HG03175 (cell line): ENCODE measurements around the gene CD5L.

Source experiments
- ATAC-seq: cut with Tn5 transposase; IDR thresholded peaks from one replicate; pipeline ENCODE4 v1.9.1; 2021; ENCODE audit warnings: mild to moderate bottlenecking, moderate library complexity; ENCODE audit not compliant: unreplicated experiment

Gene CD5L

DNA sequence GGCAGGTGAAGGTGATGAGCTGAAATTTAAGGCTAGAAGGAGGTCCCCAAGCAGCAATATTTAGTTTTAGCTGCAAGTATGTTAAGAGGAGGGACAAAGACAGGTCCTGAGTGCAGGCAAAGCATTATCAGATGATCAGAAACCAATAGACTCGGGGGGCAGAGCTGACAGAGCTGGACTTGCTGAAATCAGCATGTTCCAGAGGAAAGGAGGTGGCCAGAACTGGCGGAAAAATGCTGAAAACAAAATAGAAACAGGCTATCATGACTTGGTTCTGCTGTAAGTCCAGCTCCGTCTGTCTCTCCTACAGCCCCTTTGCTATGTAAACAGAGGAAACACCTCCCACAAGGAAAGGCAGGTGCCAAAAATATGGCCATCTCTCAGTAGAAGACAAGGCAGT, at the start of gene CD5L:
Gene CD5L, minus strand, starts transcription at position 101 of the 400 bp plus-strand sequence. CDS start 107 bp downstream, outside the sequence.
- no peak for ATAC-seq

DNA sequence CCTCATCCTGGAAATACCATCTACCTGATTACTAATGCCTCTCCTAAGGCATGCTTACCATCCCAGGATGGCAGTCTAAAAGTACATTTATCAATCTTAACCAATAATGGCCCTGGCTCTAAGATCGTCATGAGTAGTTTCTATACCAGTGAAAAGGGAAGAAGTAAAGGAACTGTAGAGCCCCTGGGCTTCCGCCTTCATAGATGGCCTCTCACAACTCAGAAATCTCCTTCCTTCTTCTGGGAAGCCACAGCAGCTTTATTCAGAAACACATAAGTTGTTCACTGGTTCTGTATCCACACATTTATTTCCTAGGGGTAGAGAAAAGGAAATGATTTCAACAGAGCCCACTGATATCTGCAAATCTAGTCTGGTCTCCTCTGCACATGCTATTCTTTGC, 41.0 kb upstream of the CD5L start:
- ATAC-seq: no peak

DNA sequence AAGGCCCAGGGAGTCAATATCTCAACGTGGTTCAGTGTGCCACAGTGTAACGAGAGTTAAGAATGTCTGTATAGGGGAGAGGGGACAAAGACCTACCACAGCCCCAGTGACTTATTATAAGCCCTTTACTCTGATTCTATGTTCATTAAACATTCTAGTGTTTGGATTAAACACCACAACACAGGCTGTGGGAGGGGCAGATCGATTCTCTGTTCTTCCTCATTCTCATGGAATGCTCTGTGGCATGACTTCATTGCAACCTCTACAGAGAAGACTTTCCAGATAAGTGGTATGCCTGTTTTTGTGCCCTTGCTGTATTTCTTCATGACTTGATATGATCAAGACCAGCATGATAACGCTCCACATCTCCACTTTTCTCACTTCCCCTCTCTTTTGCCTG, 39.0 kb upstream of the CD5L start:
- ATAC-seq: no peak

DNA sequence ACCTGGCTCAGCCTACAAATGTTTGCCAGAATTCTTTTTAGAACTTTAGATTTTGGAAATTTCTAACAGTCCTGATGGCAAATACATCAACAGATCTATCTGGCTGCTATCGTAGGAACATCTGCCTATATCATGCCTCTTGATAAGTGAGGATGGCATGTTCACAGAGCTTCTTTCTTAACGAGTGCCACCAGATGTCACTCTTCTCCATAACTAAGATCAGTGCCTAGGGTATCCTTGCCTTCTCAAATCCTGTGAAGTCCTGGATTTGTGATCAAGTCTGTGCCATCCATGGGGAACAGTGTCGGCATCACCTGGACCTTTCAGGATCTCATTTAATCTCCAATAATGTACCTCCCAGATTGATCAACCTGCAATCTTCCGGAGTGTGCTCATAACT, 36.5 kb upstream of the CD5L start:
- no peak for ATAC-seq

DNA sequence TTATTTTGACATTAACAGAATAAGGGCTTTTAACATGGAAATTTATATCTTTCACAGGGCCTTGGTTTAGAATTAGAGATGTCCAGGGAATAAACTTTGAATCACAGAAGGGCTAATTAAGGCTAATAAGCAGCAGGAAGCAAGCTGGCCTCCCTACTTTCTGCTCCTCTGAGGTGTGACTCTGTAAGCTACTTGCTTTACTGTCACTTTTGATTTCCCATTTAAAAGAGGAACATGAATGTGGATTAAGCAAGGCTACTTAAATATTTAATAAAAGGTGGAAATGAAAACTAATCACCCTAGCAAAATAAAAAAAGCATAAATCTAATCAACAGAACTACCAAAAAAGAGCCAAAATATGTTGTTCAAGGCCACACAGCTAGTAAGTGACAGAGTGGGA, 28.9 kb upstream of the CD5L start:
- ATAC-seq: no peak

DNA sequence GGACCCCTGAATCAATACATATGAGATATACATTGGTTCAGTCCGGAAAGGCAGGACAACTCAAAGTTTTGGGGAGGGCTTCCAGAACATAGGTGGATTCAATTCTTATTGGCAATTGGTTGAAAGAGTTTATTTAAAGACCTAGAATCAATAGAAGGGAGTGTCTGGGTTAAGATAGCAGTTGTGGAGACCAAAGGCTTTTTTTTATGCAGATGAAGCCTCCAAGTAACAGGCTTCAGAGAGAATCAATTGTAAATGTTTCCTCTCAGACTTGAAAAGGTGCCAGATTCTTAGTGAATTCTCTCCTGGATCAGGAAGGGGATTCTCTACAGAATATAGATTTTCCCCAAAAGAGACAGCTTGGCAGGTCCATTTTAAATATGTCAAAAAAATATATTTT, 27.0 kb upstream of the CD5L start:
- no peak for ATAC-seq

DNA sequence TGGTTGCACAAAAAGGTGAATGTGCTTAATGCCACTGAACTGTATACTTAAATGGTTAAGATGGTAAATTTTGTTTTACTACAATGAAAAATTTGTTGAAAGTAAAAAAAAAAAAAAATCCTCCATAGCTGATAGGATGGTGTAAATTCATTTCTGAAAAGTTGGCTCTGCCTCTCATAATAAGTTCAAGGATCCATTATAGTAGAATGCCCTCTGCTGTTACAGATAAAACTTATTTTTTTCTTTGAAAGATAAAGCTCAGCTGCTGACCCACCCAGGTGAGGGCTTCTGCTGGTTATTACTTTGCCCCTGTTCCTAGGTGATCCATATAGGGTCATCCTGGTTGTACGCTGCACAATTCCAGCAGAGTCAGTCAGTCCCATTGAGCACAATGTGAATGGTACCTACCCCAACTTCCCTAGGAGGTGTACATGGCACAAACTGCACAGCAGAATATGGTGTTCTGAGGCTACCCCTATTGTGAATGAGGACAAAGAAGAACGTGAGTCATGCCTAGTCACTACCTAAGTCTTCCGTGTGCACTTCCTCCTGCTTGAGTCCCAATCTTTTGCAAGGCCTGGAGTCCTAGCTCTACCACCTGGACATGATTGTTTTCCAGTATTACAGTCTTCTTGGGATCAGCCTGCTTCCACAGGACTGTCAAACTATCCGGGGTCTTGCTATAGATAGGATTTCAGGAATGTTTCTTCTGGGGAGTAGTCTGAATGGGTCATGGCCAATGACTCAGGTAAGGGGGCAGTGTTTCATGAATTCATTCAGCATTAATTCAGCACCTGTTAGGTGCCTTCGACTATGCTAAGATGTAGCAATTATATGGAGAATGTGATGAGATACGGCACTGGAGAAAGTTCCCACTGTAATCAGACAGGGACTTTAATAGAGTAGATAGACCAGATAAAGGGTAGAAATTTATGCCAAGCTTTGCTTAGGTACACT, 20.8 kb upstream of the CD5L start:
- ATAC-seq: no peak

DNA sequence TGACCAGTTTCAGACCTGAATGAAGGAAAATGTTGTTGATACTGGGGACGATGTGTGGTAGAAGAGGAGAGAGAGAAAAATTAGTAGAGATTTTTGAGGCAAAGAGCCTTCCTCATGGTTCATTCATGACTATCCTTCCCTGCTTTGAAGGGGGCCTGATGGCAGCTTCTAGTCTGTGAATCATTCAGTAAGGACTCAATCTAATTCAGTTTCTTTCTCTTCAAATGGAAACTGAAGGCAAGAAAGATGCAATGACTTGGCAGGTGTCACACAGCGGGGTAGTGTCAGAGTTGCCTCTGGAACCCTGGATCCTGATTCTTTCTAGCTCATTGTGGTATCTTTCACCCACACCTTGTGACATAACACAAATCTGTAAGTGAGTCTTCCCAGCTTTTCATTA, 14.9 kb upstream of the CD5L start:
- no peak for ATAC-seq

DNA sequence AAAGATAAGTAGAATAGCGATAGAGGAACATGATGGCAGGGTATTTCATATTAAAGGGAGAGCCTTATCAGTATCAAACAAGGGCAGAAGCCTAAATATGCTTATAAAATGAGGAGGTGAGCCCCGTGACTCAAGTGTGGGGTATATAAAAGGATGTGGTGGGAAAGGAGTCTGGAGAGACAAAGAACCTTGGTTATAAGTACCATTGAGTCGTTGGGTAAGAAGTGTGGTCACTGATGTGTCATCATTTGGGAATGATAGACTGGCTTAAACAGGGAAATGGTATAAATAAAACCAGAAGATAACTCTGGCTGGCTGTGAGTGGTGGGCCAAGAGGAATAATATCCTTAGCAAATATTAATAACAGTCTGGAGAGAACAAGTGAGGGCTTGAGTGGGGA, 10.9 kb upstream of the CD5L start:
- no peak for ATAC-seq

DNA sequence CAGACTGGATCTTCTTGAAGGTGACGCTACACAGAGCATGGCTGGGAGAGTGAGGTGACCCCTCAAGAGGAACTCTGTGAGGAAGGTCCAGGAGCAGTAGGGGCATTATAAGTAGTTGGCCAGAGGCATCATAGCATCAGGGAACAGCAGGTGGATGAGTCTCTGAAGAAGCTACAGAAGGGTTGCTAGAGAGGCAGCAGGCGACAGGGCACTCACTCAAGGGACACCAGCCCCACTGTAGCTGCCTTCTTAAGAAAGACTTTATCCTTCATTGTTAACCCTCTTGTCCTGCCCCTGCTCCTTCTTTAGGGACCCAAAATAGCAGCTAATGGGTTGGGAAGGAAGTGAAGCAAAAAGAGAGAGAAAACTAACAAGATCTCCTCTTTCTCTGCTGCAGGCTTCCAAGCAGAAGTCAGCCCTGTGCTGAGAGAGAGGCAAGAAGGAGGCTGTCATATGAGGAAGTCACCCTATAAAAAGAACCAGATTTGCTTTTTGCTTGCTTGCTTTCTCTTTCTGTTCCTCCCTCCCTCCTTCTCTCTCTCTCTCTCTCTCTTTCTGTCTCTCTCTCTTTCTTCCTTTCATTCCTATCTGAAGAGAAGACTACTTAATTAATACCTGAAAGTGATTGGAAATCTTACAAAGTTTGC, 7.7 kb upstream of the CD5L start:
- ATAC-seq: peak; percentile 67

DNA sequence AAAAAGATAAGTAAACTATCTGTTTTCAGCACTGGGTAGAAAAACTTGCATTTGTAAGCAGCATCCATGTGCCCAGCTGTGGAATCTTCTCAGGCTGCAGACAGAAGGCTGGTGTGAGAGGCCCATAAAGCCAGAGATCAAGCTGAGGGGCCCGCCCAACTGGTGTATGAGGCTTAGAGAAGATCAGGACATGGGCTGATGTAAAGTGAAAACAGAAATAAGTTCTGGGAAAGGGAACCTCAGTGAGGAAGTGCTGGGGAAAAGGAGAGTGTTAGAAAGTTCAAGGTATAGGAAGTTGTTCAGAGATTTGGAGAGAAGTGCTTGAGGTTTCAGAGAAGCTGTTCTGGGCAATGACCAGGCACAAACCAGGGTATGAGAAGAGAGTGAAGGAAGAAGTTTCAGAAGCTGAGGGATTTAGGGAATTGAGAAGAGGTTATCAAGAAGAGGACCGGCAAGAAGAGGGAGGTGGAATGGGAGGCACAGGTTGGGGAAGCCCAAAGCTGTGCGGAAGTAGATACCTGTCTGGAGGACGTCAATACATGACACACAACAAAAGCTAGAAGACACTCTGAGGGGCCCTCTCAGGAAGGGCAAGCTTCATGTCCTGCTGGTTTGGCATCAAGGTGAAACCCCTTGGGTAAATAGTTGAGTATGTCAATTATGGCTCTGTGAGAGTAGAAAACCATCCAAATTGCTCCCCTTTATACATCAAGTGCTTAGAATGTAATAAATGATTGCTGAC, 2.7 kb upstream of the CD5L start:
- no peak for ATAC-seq

DNA sequence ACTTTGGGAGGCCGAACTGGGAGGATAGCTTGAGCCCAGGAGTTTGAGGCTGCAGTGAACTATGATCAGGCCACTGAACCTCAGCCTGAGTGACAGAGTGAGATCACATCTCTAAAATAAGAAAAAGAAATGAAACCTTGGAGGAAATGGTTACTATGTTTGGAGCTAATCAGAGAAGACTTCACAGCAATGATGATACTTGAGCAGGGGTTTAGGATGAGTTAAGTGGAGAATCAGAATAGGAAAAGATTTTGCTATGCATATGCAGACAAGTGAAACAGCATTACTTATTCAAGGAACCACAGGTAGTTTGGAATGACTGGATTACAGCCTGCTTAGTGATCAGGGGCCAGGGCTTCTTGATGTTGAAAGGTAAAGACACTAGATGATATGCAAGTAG, 1.3 kb upstream of the CD5L start:
- no peak for ATAC-seq

DNA sequence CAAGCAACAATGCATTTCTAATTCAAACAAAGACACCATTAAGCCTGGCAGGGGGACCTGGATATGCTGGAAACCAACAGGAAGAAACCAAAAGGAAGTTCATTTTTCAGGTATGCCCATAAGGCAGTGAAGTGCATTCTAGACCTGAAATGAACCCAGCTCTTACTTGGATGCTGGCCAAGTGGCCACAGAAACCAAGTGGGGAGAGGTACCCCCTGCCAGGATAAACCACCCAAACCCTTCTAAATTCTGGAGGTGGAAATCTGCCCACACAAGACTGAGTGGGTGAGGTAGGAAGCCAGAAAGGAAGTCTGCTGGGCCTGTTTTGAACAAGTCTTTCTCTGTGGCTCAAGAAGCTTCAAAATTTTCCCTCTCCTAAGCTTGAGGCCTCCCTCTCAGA, 2.6 kb downstream of the CD5L start:
- ATAC-seq: no peak

DNA sequence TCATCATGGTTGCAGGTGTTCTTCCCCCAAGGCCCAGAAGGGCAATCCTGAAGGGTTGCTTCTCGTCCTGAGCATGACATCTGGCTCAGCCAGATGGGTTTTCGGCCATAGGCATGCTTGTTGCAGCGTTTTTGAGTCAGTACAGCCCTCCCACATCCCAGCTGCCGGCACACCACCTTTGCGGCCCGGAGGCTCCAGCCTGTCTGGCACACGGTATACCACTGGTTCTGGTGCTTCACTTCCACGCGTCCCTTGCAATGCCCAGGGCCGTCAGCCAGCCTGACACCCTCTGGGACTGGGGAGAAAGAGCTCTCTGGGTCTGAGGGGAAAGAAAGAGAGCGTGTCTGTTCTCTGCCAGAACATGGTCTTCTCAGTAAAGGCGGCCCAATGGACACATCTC, 7.2 kb downstream of the CD5L start:
- no peak for ATAC-seq

DNA sequence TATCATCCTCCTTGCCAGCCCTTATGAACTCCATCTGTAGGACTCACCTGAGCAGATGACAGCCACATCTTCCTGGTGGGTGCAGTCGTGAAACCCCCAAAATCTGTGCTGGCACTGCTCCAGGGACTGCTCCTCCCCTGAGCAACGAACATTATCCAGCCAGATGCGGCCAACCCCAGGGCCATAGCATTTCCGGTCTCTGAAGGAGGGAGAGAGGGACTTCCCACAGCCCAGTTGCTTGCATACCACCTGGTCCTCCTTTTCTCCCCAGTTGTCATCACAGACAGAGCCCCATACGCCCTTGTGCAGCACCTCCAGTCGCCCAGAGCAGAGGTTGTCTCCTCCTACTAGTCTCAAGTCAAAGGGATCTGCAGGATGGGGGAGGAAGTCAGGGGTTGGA, 8.5 kb downstream of the CD5L start:
- no peak for ATAC-seq

DNA sequence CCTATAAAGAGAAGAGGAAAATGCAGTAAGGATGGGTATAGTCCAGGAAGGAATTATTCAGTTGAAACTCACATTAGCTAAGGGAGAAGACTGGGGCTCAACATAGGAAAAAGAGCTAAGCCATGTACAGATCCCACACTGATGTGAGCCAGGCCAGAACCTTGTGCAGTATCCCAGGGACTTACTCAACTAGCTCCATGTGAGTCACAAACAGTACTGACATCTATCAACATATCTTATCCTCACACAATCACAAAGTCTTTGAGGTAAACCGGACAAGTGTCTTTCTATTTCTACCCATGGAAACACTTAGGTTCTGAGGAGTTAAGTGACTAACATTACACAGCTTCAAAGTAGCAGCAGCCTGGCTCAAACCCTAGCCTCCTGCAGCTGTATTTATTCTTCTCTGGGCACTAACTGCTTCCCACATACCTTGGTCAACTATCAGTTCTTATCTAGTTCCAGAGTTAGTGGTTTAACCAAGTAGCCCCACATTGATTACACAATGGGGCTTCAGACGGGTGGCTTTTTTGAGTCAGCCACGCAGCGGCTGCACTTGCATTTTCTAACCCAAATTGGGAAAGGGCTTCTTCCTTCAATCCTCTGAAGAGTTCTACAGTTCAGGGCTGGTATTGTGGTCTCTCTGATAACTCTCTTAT, 9.5 kb downstream of the CD5L start:
- no peak for ATAC-seq

DNA sequence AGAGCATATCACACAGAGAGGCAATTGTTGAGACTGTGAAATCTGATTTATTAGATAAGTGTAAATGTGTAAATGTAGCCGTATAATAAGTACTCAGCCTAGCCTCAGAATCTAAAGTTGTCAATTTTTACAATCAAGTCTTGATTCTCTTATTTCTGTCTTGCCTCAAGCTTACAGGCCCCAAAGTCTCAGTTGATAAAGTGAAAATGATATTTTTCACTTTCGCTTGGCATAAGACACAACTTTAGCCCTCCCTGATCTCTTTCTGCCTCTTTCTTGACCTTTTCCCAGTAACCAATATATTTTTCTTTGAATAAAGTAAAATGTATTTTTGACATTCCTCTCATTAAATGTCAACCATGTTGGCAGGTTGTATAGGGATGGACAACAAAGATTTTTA, 10.7 kb downstream of the CD5L start:
- no peak for ATAC-seq

DNA sequence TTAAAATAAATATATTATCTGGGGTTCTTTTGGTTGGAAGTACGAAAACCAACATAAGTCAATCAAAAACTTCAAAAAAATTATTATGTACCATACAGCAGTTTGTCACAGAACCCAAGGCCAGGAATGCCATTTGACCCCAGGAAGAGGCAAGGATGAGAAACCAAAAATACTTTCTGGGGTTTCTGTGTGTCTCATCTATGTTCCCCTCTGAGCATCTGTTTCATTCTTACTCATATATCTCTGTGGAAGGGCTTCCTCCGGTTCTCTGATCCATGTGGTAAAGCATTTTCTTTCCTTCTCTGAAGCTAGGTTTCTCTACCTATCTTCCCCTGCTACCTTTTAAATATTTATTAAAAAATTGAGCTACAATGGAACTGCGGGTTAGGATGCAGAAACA, 11.9 kb downstream of the CD5L start:
- ATAC-seq: no peak

DNA sequence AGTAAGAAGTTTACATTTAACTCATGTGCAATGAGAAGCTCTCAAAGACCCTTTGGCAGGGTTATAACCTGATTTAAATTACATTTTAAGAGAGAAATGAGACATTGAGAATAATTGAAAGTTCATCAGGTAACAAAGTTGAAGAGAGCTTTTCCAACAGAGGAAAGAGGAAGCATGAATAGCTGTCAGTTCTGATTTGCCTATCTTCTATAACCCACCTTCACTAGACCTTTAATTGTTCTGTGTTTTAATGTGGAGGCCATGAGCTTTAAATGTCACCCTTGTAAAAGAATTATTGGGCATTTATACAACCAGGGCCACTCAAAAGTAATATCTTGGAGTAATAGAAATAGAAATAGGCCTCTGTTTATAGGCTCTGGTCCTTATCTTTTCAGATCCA, 12.4 kb downstream of the CD5L start:
- ATAC-seq: no peak

DNA sequence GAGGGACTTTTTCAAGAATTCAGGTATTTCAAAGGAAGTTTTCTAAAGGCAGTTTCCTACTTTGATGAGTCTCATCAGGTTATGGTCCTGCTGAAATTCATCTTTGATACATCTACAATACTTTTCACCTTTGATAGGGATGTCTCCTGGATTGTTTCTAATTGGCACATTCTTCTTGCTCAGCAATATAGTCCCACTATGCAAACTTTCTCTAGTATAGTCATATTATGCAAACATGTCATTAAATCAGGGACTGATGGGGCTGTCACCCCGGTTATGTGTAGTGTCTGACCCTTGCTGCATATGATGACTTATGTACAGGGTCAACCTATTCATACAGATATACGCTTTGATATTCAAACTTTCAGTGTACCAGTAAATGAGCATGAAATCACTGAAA, 21.3 kb downstream of the CD5L start:
- no peak for ATAC-seq

DNA sequence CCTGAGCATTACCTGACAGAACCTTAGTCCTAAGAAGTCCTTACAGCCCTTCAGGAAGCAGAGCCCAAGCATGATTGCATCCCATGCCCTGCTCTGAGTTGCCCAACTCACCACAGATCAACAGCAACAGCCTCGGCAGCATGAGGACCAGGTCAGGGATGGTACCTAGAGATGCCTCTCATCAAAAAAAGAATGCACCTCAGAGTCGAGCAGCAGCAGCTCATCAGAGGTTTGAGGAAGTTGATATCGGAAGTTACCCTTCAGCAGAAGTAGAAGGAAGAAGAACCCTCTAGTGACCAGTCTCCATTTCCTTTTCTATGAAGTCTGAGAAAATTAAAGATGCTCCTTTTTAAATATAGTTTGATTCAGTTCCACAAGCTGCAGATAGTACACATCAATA, 21.7 kb downstream of the CD5L start, which contains the start of gene FCRL1:
Gene FCRL1, minus strand, starts transcription at position 225 of the 400 bp plus-strand sequence. Its CDS starts 83 bp downstream, at position 142.
- no peak for ATAC-seq
